RWPE2 (cell line): ENCODE data around the gene PIK3R3.
"Not testable (repeated sequence)": the region's sequence is repeated elsewhere in the genome, so short reads cannot be mapped to it uniquely, and the experiment has no call there.

ENCODE experiments used
- ATAC-seq: fragments of 200-7000 bp; cut with Tn5 transposase; 3 replicates; pipeline ENCODE4 v1.9.1; 2021; ENCODE audit warnings: low read depth
- DNase-seq: peaks from one replicate; pipeline ENCODE4 v3.0.0-alpha.2; 2020; ENCODE audit warnings: low spot score
- H3K27ac ChIP-seq: fragments of 450-650 bp; 2 replicates; pipeline ENCODE4 v1.5.1; 2017; ENCODE audit warnings: mild to moderate bottlenecking; ENCODE audit not compliant: poor library complexity, severe bottlenecking
- H3K27me3 ChIP-seq: fragments of 250-450 bp; sonication (Bioruptor Pico); 2 replicates; pipeline ENCODE4 v1.5.1; 2021; ENCODE audit warnings: mild to moderate bottlenecking, moderate library complexity; ENCODE audit not compliant: insufficient read depth, poor library complexity, severe bottlenecking
- H3K36me3 ChIP-seq: fragments of 250-450 bp; sonication (Bioruptor Pico); 2 replicates; pipeline ENCODE4 v1.5.1; 2020; ENCODE audit warnings: low read depth, mild to moderate bottlenecking, moderate library complexity
- H3K4me1 ChIP-seq: fragments of 250-450 bp; sonication (Bioruptor Pico); 2 replicates; pipeline ENCODE4 v1.5.1; 2021; ENCODE audit warnings: mild to moderate bottlenecking, moderate library complexity; ENCODE audit not compliant: insufficient read depth, poor library complexity, severe bottlenecking
- H3K4me3 ChIP-seq: fragments of 250-450 bp; sonication (Bioruptor Pico); 2 replicates; pipeline ENCODE4 v1.5.1; 2021; ENCODE audit warnings: mild to moderate bottlenecking, moderate library complexity; ENCODE audit not compliant: severe bottlenecking
- H3K9me3 ChIP-seq: fragments of 250-450 bp; sonication (Bioruptor Pico); 2 replicates; pipeline ENCODE4 v1.5.1; 2021; ENCODE audit warnings: mild to moderate bottlenecking, moderate library complexity; ENCODE audit not compliant: severe bottlenecking
- TF ChIP-seq, protein P1 (sequence below): fragments of 450-650 bp; IDR thresholded peaks from one replicate; pipeline ENCODE4 v1.5.1; 2017; ENCODE audit warnings: mild to moderate bottlenecking, moderate library complexity; ENCODE audit not compliant: poor library complexity, severe bottlenecking

Gene PIK3R3

GRCh38 chr1:46061146-46061545 is 71.3 kb downstream of the PIK3R3 start:
- H3K4me3 ChIP-seq = no peak overlapping the region
- no peaks in the 10 kb centered on the region for H3K27me3 ChIP-seq
- H3K4me1 ChIP-seq = no peaks in the 10 kb centered on the region
- H3K27ac ChIP-seq = no peak overlapping the region
- H3K36me3 ChIP-seq = peaks cover 19% of the 10 kb centered on the region
- TF ChIP-seq, protein P1, sequence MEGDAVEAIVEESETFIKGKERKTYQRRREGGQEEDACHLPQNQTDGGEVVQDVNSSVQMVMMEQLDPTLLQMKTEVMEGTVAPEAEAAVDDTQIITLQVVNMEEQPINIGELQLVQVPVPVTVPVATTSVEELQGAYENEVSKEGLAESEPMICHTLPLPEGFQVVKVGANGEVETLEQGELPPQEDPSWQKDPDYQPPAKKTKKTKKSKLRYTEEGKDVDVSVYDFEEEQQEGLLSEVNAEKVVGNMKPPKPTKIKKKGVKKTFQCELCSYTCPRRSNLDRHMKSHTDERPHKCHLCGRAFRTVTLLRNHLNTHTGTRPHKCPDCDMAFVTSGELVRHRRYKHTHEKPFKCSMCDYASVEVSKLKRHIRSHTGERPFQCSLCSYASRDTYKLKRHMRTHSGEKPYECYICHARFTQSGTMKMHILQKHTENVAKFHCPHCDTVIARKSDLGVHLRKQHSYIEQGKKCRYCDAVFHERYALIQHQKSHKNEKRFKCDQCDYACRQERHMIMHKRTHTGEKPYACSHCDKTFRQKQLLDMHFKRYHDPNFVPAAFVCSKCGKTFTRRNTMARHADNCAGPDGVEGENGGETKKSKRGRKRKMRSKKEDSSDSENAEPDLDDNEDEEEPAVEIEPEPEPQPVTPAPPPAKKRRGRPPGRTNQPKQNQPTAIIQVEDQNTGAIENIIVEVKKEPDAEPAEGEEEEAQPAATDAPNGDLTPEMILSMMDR = no peak
- H3K9me3 ChIP-seq = no peaks in the 10 kb centered on the region
- DNase-seq (no peak), ATAC-seq (no peak)

DNA sequence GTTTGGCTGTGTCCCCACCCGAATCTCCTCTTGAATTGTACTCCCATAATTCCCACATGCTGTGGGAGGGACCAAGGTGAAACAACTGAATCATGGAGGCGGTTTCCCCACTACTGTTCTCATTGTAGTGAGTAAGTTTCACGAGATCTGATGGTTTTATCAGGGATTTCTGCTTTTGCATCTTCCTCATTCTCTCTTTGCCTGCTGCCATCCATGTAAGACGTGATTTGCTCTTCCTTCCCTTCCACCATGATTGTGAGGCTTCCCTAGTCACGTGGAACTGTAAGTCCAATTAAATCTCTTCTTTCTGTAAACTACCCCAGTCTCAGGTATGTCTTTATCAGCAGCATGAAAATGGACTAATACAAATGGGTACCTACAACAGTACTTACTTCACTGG is 73.5 kb downstream of the PIK3R3 start:
- Histone ChIP-seq H3K27me3 (no peaks in the 10 kb centered on the region), H3K4me3 (no peak overlapping the region), H3K4me1 (no peaks in the 10 kb centered on the region), H3K27ac (no peak overlapping the region), H3K9me3 (no peaks in the 10 kb centered on the region), H3K36me3 (peaks cover 20% of the 10 kb centered on the region)
- TF ChIP-seq, protein P1 = no peak
- DNase-seq (no peak), ATAC-seq (no peak)

DNA sequence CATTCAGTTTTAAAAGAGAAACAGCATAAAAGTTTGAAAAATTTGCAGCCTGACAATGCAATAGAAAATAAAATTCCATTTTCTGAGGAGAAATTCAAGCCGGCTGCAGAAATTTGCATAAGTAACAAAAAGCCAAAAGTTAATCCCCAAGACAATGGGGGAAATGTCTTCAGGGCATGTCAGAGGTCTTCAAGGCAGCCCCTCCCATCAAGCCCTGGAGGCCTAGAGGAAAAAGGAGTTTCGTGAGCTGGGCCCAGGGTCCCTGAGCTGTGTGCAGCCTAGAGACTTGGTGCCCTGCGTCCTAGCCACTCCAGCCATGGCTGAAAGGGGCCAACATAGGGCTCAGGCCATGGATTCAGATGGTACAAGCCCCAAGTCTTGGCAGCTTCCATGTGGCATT is 74.6 kb downstream of the PIK3R3 start:
- ATAC-seq (no peak), DNase-seq (no peak)
- TF ChIP-seq, protein P1 = no peak
- Histone ChIP-seq H3K27ac (no peak overlapping the region), H3K4me3 (no peak overlapping the region), H3K36me3 (peaks cover 20% of the 10 kb centered on the region), H3K27me3 (no peaks in the 10 kb centered on the region), H3K9me3 (no peaks in the 10 kb centered on the region), H3K4me1 (no peaks in the 10 kb centered on the region)

DNA sequence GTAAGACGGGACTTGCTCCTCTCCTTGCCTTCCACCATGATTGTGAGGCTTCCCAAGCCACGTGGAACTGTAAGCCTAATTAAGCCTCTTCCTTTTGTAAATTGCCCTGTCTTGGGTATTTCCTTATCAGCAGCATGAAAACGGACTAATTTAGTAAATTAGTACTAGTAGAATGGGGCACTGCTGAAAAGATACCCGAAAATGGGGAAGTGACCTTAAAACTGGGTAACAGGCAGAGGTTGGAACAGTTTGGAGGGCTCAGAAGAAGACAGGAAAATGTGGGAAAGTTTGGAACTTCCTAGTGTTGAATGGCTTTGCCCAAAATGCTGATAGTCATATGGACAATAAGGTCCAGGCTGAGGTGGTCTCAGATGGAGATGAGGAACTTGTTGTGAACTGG is 75.2 kb downstream of the PIK3R3 start:
- not testable (repeated sequence) for H3K27me3 ChIP-seq, H3K9me3 ChIP-seq, H3K4me3 ChIP-seq, H3K4me1 ChIP-seq, DNase-seq, H3K27ac ChIP-seq, ATAC-seq
- H3K36me3 ChIP-seq = peaks cover 20% of the 10 kb centered on the region

- ATAC-seq (no peak), DNase-seq (no peak)
Measured at GRCh38 chr1:46056325-46056724, 76.1 kb downstream of the PIK3R3 start.

More at GRCh38 chr1:46056325-46056724, 76.1 kb downstream of the PIK3R3 start:
- peaks cover 14% of the 10 kb centered on the region; the same call in 1 of the 2 replicates for H3K36me3 ChIP-seq
- no peaks in the 10 kb centered on the region for H3K9me3 ChIP-seq
- TF ChIP-seq, protein P1 = no peak
- no peaks in the 10 kb centered on the region for H3K4me1 ChIP-seq
- H3K27ac ChIP-seq = no peak overlapping the region
- no peaks in the 10 kb centered on the region for H3K27me3 ChIP-seq
- H3K4me3 ChIP-seq = no peak overlapping the region
